DOHH2 (cell line): ENCODE measurements around the gene FOXA3.

Source experiments
- H3F3A ChIP-seq: fragments of 200-600 bp; sonication (generic), shearing (Covaris generic); 2 replicates; pipeline ENCODE4 v1.6.0; 2016; ENCODE audit warnings: antibody characterized with exemption, mild to moderate bottlenecking; ENCODE audit not compliant: control insufficient read depth, insufficient read depth
- H3K27ac ChIP-seq: fragments of 200-600 bp; sonication (generic); 2 replicates; pipeline ENCODE4 v1.5.1; 2014; ENCODE audit warnings: low read depth, mild to moderate bottlenecking, low read length, moderate library complexity
- H3K27me3 ChIP-seq: fragments of 200-600 bp; sonication (generic); 2 replicates; pipeline ENCODE4 v1.6.1; 2014; ENCODE audit warnings: mild to moderate bottlenecking, low read length, mixed read lengths; ENCODE audit not compliant: control insufficient read depth
- H3K36me3 ChIP-seq: fragments of 200-600 bp; sonication (generic); 2 replicates; pipeline ENCODE4 v1.6.1; 2014; ENCODE audit warnings: mild to moderate bottlenecking, low read length, moderate library complexity, mixed read lengths; ENCODE audit not compliant: control insufficient read depth
- H3K4me1 ChIP-seq: fragments of 200-600 bp; sonication (generic); 2 replicates; pipeline ENCODE4 v1.6.1; 2014; ENCODE audit warnings: mild to moderate bottlenecking, low read length, mixed read lengths; ENCODE audit not compliant: control insufficient read depth
- H3K4me2 ChIP-seq: fragments of 200-600 bp; sonication (generic); 2 replicates; pipeline ENCODE4 v1.6.0; 2014; ENCODE audit warnings: mild to moderate bottlenecking, low read length, moderate library complexity
- H3K4me3 ChIP-seq: fragments of 200-600 bp; sonication (generic); 2 replicates; pipeline ENCODE4 v1.5.1; 2014; ENCODE audit warnings: mild to moderate bottlenecking, low read length, mixed read lengths
- H3K79me2 ChIP-seq: fragments of 200-600 bp; sonication (generic); 2 replicates; pipeline ENCODE4 v1.6.1; 2014; ENCODE audit warnings: mild to moderate bottlenecking, low read length, mixed read lengths; ENCODE audit not compliant: control insufficient read depth
- H3K9me2 ChIP-seq: fragments of 200-600 bp; sonication (generic); replicated peaks from 2 replicates; pipeline ENCODE4 v1.6.1; 2014; ENCODE audit warnings: mild to moderate bottlenecking, low read length, mixed read lengths; ENCODE audit not compliant: control insufficient read depth
- H3K9me3 ChIP-seq: fragments of 200-600 bp; sonication (generic); 2 replicates; pipeline ENCODE4 v1.6.1; 2014; ENCODE audit warnings: antibody characterized with exemption, low read length, mixed read lengths; ENCODE audit not compliant: control insufficient read depth, insufficient read depth
- H4K20me1 ChIP-seq: fragments of 200-600 bp; sonication (generic); 2 replicates; pipeline ENCODE4 v1.6.0; 2014; ENCODE audit warnings: low read depth, mild to moderate bottlenecking, antibody characterized with exemption, low read length, moderate library complexity; ENCODE audit not compliant: control insufficient read depth, insufficient read depth
- CTCF ChIP-seq: fragments of 200-600 bp; sonication (generic); IDR thresholded peaks from one replicate; pipeline ENCODE4 v1.5.1; 2014; ENCODE audit warnings: antibody characterized with exemption, mild to moderate bottlenecking, low read depth, low read length; ENCODE audit not compliant: poor library complexity, severe bottlenecking
- EZH2phosphoT487 ChIP-seq: fragments of 200-600 bp; sonication (generic); IDR thresholded peaks from 2 replicates; pipeline ENCODE4 v1.6.1; 2017; ENCODE audit warnings: borderline replicate concordance, mild to moderate bottlenecking, antibody characterized with exemption, low read length, moderate library complexity, mixed read lengths

FOXA3 gene

GRCh38 chr19:45879055-45879454 is 14.9 kb downstream of the FOXA3 start:
- Histone ChIP-seq H3K4me2 (no peak overlapping the region), H3K4me3 (no peak overlapping the region)

GRCh38 chr19:45879971-45880370 is 15.8 kb downstream of the FOXA3 start:
- H3K4me1 ChIP-seq, result peaks cover 32% of the 10 kb centered on the region
- no peak for TF ChIP-seq EZH2phosphoT487
- no peak for TF ChIP-seq CTCF
- H3K9me2 ChIP-seq, result no peaks in the 10 kb centered on the region
- H3K4me2 ChIP-seq, result no peak overlapping the region
- peaks cover 30% of the 10 kb centered on the region for H3K27me3 ChIP-seq
- no peak overlapping the region for H3K27ac ChIP-seq
- H3K36me3 ChIP-seq, result peaks cover 25% of the 10 kb centered on the region
- H3K9me3 ChIP-seq, result no peaks in the 10 kb centered on the region
- H3K4me3 ChIP-seq, result no peak overlapping the region
- peaks cover 22% of the 10 kb centered on the region for H3K79me2 ChIP-seq
- H4K20me1 ChIP-seq, result peaks cover 20% of the 10 kb centered on the region; the same call in 1 of the 2 replicates
- no peaks in the 10 kb centered on the region for H3F3A ChIP-seq

More at GRCh38 chr19:45879055-45879454, 14.9 kb downstream of the FOXA3 start:
- Histone ChIP-seq H4K20me1 (peaks cover 20% of the 10 kb centered on the region; the same call in 1 of the 2 replicates), H3K27ac (no peak overlapping the region), H3K4me1 (peaks cover 23% of the 10 kb centered on the region), H3K79me2 (peaks cover 13% of the 10 kb centered on the region), H3K36me3 (peaks cover 16% of the 10 kb centered on the region), H3K27me3 (peaks cover 34% of the 10 kb centered on the region), H3K9me3 (no peaks in the 10 kb centered on the region), H3F3A (no peaks in the 10 kb centered on the region), H3K9me2 (no peaks in the 10 kb centered on the region)
- no peak for TF ChIP-seq EZH2phosphoT487
- TF ChIP-seq CTCF, result no peak

- TF ChIP-seq EZH2phosphoT487 (no peak), CTCF (no peak)
- peaks cover 33% of the 10 kb centered on the region for H3K4me1 ChIP-seq
- H4K20me1 ChIP-seq, result peaks cover 20% of the 10 kb centered on the region; the same call in 1 of the 2 replicates
- H3K9me3 ChIP-seq, result no peaks in the 10 kb centered on the region
- H3K9me2 ChIP-seq, result no peaks in the 10 kb centered on the region
- no peak overlapping the region for H3K4me2 ChIP-seq
- H3K79me2 ChIP-seq, result peaks cover 30% of the 10 kb centered on the region
- H3F3A ChIP-seq, result no peaks in the 10 kb centered on the region
- peaks cover 29% of the 10 kb centered on the region for H3K36me3 ChIP-seq
- H3K27ac ChIP-seq, result no peak overlapping the region
- no peak overlapping the region for H3K4me3 ChIP-seq
- H3K27me3 ChIP-seq, result peaks cover 17% of the 10 kb centered on the region
These were observed 17.2 kb downstream of the FOXA3 start for GRCh38 chr19:45881082-45881908.
